Breast epithelium (tissue), 4 donors: ENCODE results near the gene RTN4RL1. TPM values are rescaled to one million over a fixed set of nuclear protein-coding genes. Genes with fewer than 3 reads are reported as not detected.
"Not testable (repeated sequence)": the region's sequence is repeated elsewhere in the genome, so short reads cannot be mapped to it uniquely, and the experiment has no call there.

ENCODE experiments used
- DNase-seq, 2 donors: peaks; one replicate each; pipeline ENCODE4 v3.0.0-alpha.2; 2019; ENCODE audit warnings: low spot score in 2 of 2
- H3K27ac ChIP-seq, 2 donors: fragments of 200-600 bp; sonication (generic) in 1 of 2; one replicate each; pipeline ENCODE4 v1.5.1; 2016 to 2019; ENCODE audit warnings: mild to moderate bottlenecking in 1 of 2
- H3K27me3 ChIP-seq, 2 donors: fragments of 200-600 bp; sonication (generic) in 1 of 2; one replicate each; pipeline versions ENCODE4 v1.5.1 to v1.6.0; 2017 to 2019; ENCODE audit warnings: control low read depth in 1 of 2, mild to moderate bottlenecking in 1 of 2
- H3K36me3 ChIP-seq: fragments of 200-600 bp; one replicate; pipeline ENCODE4 v1.5.1; 2019
- H3K4me1 ChIP-seq, 2 donors: fragments of 200-600 bp; sonication (generic); one replicate each; pipeline ENCODE4 v1.5.1; 2016 to 2019; ENCODE audit warnings: control low read depth in 1 of 2
- H3K4me3 ChIP-seq, 3 donors: fragments of 200-600 bp; sonication (generic); 1 replicate in 2 of 3; 2 replicates in 1 of 3; pipeline ENCODE4 v1.5.1; 2016 to 2019; ENCODE audit warnings: mild to moderate bottlenecking in 3 of 3, moderate library complexity in 2 of 3
- H3K9me3 ChIP-seq, 2 donors: fragments of 200-600 bp; sonication (generic) in 1 of 2; one replicate each; pipeline ENCODE4 v1.5.1; 2016 to 2019; ENCODE audit warnings: control low read depth in 1 of 2
- CTCF ChIP-seq, 3 donors: fragments of 450-650 bp; IDR thresholded peaks; one replicate each; pipeline ENCODE4 v1.5.1; 2016 to 2017; ENCODE audit warnings: antibody characterized with exemption in 3 of 3, mild to moderate bottlenecking in 3 of 3, moderate library complexity in 3 of 3
- POLR2A ChIP-seq: fragments of 450-650 bp; IDR thresholded peaks from one replicate; pipeline ENCODE4 v1.6.1; 2016; ENCODE audit warnings: antibody characterized with exemption, mild to moderate bottlenecking, moderate library complexity
- POLR2AphosphoS5 ChIP-seq, 3 donors: sonication (generic); formaldehyde crosslinking; IDR thresholded peaks; one replicate each; pipeline ENCODE4 v1.6.1; 2017; ENCODE audit warnings: antibody characterized with exemption in 3 of 3
- intact Hi-C: fragments of 100-400 bp; cut with DNase I; formaldehyde crosslinking; loops from one replicate; pipeline ENCODE4 v1.15.1; 2023; ENCODE audit warnings: low total_unique reads
- total RNA-seq, 3 donors: library from RNA; depleted of rRNA; stranded (reverse); fragments of >200 nt; gene quantifications; one replicate each; pipeline ENCODE4 v1.1.0, GENCODE V29; 2016

The RTN4RL1 gene
- total RNA-seq, 3 donors from 2014 or later = 3.8 to 19.6 (median 14.1) TPM

- no peak for TF ChIP-seq CTCF (IDR thresholded peaks at IDR 0.05)
- intact Hi-C loops = no loop called here
- no peaks in the 10 kb centered on the region for H3K36me3 ChIP-seq
- no peaks in the 10 kb centered on the region for H3K4me1 ChIP-seq
- no peak for DNase-seq
- H3K27me3 ChIP-seq = no peaks in the 10 kb centered on the region
- no peaks in the 10 kb centered on the region for H3K9me3 ChIP-seq
- H3K4me3 ChIP-seq = no peak overlapping the region
- H3K27ac ChIP-seq = peak overlapping the region in 1 of 2 donors; percentile 1
Observed at GRCh38 chr17:1986783-1987451, 38.2 kb downstream of the RTN4RL1 start.

- DNase-seq = no peak
- Histone ChIP-seq H3K9me3 (no peaks in the 10 kb centered on the region), H3K4me1 (no peaks in the 10 kb centered on the region), H3K36me3 (no peaks in the 10 kb centered on the region), H3K4me3 (no peak overlapping the region), H3K27me3 (no peaks in the 10 kb centered on the region), H3K27ac (no peak overlapping the region)
- TF ChIP-seq POLR2A (no peak), POLR2AphosphoS5 (IDR thresholded peaks at IDR 0.05) (no peak), CTCF (IDR thresholded peaks at IDR 0.05) (no peak)
- intact Hi-C loops = no loop called here
Observed at GRCh38 chr17:1985686-1986085, 39.4 kb downstream of the RTN4RL1 start.

- TF ChIP-seq CTCF (IDR thresholded peaks at IDR 0.05) (no peak), POLR2AphosphoS5 (IDR thresholded peaks at IDR 0.05) (no peak), POLR2A (no peak)
- intact Hi-C loops = no loop called here
- Histone ChIP-seq H3K27ac (no peak overlapping the region), H3K27me3 (no peaks in the 10 kb centered on the region), H3K36me3 (no peaks in the 10 kb centered on the region), H3K4me1 (no peaks in the 10 kb centered on the region), H3K4me3 (no peak overlapping the region), H3K9me3 (no peaks in the 10 kb centered on the region)
- DNase-seq = no peak
Observed at GRCh38 chr17:1985093-1985492, 40.0 kb downstream of the RTN4RL1 start.

GRCh38 chr17:1982793-1983366 lies 42.3 kb downstream of the RTN4RL1 start:
- intact Hi-C loops, H3K9me3 ChIP-seq, H3K4me3 ChIP-seq, DNase-seq, H3K36me3 ChIP-seq, H3K4me1 ChIP-seq, H3K27me3 ChIP-seq, H3K27ac ChIP-seq: not testable (repeated sequence)

GRCh38 chr17:1980665-1981250 lies 44.4 kb downstream of the RTN4RL1 start:
- DNase-seq = no peak
- no peak overlapping the region for H3K27ac ChIP-seq
- intact Hi-C loops = no loop called here

More at GRCh38 chr17:1980665-1981250, 44.4 kb downstream of the RTN4RL1 start:
- Histone ChIP-seq H3K9me3 (no peaks in the 10 kb centered on the region), H3K4me1 (no peaks in the 10 kb centered on the region), H3K4me3 (no peak overlapping the region), H3K36me3 (no peaks in the 10 kb centered on the region), H3K27me3 (peaks cover 0 to 8% of the 10 kb centered on the region in 2 donors)
- no peak for TF ChIP-seq POLR2A
- TF ChIP-seq POLR2AphosphoS5 (IDR thresholded peaks at IDR 0.05) = no peak
- TF ChIP-seq CTCF (IDR thresholded peaks at IDR 0.05) = no peak
